ENCODE results near the gene TBXAS1.

DNA sequence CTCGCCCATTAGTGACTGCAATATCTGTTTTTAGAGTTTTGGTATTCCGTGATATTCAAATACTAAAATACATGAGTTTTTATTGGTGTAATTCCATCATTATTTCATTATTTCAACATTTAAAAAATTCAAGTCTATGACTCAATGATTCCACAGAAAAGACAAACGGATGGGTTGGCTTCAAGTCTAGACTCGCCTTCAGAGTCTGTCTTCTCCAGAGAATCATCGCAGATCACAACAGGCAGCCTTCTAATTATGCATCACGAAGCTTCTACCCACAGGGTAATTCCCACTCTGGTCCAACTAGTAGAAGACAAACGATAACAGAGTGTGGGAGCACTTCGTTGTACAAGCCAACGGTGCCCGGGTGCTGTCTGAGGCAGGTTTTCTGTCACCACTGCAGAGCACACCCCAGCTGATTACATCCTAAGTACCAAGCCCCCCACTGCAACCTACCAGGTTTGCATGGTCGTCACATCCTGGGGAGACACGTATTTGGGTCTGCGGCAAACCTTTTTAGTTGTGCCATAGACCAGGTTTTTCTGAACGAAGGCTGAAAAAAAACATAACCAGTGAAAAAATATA, 204.8 kb downstream of the TBXAS1 start:
- TF ChIP-seq EZH2 (IDR thresholded peaks at IDR 0.05) (no peak), POLR2AphosphoS5 (IDR thresholded peaks at IDR 0.05; ENCODE audit: borderline replicate concordance, low read depth, low read length) (no peak)

All from SK-N-MC (cell line).